GM04503 (cell line): ENCODE data around the gene PPM1L.
"Not testable (repeated sequence)": the region's sequence is repeated elsewhere in the genome, so short reads cannot be mapped to it uniquely, and the experiment has no call there.

Experiments
- DNase-seq: peaks from one replicate; pipeline ENCODE4 v3.0.0-alpha.2; 2012; ENCODE audit warnings: low read depth

Gene PPM1L

GRCh38 chr3:160987982-160988964 lies 232.2 kb downstream of the PPM1L start:
- no peak for DNase-seq

GRCh38 chr3:160990446-160990845 lies 234.4 kb downstream of the PPM1L start:
- DNase-seq = no peak

GRCh38 chr3:160992712-160993111 lies 236.7 kb downstream of the PPM1L start:
- no peak for DNase-seq

GRCh38 chr3:160996811-160997210 lies 240.8 kb downstream of the PPM1L start:
- DNase-seq = no peak

DNA sequence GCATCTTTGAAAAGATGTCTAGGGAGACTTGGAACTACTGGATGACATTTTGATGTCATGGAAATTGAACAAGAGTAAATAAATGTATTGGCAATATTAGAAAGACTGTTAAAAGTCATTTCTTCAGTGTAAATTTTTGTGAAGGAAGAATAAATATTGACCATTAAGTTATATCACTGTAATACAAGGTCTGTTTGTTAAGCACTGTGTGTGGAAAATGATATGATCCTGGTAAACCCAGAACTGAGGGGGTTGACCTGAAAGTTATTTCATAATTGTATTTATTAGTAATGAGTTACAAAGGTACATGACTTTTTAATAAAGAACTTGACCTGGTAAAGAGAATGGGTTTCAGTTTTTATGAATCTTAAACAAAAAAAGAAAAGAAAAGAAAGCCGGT lies 242.6 kb downstream of the PPM1L start:
- DNase-seq = no peak

DNA sequence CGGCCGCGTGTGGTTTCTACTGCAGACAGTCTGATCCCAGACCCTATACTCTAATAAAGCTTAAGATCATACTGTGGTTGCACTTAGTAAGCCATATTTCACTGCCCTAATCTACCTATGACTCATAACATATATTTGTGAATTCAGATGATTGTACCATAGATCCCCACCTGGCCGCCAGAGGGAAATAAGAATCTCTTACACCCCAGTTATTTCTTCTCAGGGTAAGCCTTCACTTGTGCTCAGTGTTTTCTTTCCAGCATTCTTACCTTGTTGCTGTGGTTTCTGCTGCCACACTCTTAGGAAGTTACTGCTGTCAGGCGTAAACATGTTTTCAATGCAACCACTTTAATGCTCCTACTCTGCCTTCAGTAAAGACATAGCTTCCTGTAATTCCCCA lies 243.2 kb downstream of the PPM1L start:
- no peak for DNase-seq

GRCh38 chr3:161008086-161008485 lies 252.1 kb downstream of the PPM1L start:
- no peak for DNase-seq

GRCh38 chr3:161010151-161010550 lies 254.1 kb downstream of the PPM1L start:
- not testable (repeated sequence) for DNase-seq

DNA sequence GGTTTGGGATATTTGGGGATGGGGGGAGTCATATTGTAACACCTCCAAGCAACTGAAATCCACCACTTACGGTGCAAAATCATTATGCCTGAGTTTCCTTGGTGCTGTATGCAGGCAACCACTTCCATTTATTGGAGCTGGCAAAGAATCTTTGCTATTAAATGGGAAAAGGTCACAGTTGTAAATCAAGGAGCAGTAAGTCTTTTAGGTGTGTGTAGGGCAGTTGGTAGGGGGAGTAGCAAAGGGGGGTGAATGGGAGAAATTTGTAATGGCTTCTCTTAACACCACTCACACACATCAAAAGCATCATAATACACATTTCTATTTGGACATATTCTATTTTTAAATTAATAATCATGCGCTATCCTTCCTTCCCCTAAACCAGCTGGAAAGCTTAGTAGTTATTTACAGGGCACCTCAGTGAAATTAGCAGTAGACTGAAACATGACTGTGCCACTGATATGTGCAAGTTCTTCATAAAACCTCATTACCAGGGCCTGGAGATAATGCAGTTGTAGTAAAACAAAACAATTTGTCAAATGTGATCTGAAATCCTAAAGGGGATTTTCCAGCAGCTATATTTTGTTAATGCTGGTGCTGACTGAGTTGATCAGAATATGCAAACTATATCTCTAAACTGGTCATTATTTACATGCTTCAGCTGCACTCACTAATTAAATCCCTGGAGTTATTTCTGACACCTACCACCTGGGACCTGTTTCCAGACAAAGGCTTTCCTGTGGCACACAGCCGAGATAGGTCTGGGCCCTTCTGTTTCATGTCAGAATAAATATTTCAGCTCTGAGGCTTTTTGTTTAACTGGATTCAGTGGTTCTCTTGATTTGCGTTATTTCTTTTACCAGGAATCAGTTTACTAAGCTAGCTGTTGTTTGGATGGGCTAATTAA lies 259.1 kb downstream of the PPM1L start:
- no peak for DNase-seq

DNA sequence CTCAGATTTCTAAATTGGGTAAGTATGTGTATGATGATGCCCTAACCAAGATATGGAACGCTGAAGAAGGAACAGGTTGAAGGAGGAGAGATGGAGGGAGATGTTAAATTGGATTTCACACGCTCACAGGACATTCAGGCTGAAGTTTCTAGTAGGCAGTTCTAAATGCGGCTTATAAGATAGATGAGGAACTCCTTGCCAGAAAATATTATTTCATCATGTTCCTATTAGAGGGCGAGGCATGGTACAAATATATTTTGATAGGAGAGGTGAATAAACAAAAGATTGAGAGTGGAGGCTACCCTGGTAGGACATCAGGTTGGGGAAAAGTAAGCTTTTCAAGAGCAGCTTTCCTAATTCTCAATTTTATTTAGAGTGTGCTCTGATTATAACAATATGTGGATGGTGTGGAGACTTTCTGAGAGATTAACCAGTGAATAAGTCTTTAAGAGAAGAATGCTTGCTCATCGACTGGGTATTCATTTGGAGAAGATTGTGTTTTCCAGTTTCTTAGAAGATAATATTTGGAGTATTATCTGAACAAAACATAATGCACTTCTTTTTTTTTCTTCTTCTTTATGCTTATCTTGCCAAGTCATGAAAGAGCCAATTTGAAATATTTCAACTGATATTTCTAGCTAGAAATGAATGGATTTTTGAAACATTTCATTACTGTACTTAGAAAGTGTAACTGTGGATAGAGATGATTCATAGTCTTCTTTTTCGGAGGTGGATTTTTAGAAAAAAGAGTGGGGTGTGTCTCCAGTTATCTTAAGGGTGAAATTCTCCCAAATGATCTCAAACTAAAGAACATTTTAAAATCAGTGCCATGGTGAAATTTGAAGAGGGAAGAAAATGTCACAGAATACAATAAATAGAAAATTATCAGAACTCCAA lies 260.6 kb downstream of the PPM1L start:
- no peak for DNase-seq

GRCh38 chr3:161017971-161018370 lies 261.9 kb downstream of the PPM1L start:
- no peak for DNase-seq

GRCh38 chr3:161020256-161020655 lies 264.2 kb downstream of the PPM1L start:
- no peak for DNase-seq

- no peak for DNase-seq
Observed at GRCh38 chr3:161025911-161026310, 269.9 kb downstream of the PPM1L start.

DNA sequence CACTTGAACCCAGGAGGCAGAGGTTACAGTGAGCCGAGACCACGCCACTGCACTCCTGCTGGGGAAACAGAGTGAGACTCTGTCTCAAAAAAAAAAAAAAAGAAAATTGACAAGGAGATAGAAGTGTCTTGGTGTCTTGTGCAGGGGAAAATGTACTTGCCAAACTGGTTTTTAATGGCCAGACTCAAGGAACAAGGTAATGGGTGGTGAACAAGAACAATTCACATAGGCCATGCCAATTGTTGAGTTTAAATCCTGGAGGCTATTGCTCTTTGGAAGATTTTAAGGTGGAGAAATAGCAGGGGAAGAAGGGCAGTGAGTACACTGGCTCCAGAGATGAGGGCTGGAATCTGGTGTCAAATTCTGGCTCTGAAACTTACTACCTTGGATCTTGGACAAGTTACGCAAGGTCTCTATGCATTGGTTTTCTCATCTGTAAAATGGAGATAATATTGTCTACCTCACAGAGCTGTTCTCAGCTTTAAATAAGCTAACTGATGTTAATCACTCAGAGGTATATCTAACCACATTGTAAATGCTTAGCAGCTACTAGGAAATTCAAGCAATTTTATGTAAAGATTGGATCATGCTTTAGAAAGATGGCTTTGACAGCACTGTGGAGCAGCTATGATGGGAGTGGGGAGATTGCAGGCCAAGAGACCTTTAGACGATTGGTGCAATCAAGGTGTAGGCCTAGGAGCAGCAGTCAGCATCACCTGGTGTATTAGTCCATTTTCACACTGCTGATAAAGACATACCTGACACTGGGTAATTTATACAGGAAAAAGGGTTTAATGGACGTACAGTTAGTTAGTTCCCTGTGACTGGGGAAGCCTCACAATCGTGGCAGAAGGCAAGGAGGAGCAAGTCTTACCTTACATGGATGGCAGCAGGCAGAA lies 270.8 kb downstream of the PPM1L start:
- no peak for DNase-seq

- no peak for DNase-seq
Observed at GRCh38 chr3:161028555-161029153, 272.6 kb downstream of the PPM1L start.

- DNase-seq = no peak
Observed at GRCh38 chr3:161031134-161031533, 275.1 kb downstream of the PPM1L start.

DNA sequence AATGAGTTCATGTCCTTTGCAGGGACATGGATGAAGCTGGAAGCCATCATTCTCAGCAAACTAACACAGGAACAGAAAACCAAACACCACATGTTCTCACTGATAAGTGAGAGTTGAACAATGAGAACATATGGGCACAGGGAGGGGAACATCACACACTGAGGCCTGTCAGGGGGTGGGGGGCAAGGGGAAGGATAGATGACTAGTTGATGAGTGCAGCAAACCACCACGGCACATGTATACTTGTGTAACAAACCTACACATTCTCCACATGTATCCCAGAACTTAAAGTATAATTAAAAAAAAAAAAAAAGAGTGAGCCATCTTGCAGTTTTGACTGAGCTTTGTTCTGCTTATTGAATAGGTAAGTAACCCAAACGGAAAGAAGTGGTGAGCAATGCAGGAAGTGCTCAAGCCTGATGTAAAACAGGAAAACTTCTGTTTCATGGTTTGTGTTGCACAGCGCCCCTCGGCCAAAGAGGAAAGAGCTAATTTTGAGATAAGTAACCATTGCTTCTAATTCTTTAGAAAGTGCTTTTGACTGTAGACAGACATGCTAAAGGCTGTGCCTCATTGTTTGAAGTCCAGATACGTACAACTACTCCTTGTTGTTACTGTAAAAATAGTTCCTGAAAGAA lies 279.0 kb downstream of the PPM1L start:
- DNase-seq = not testable (repeated sequence)

DNA sequence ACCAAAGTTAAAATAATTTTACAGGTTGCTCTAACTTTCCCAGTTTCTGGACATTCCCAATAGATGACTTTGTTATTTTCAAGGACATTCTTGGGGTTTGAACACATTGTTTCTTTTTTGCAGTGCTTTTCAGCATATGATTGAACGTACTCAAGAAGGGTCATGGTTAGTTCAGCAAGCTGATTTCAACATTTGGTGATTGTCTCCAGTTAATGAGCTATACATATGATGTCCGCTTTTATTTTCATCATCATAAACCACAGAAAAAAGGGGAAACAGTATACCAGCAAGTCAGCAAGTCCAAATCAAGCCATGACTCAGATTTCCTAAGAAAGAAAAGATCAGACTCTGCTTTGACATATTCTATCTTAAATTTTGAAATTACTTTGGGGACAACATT lies 279.7 kb downstream of the PPM1L start:
- no peak for DNase-seq

- DNase-seq = no peak
Observed at GRCh38 chr3:161038725-161039124, 282.7 kb downstream of the PPM1L start.

DNA sequence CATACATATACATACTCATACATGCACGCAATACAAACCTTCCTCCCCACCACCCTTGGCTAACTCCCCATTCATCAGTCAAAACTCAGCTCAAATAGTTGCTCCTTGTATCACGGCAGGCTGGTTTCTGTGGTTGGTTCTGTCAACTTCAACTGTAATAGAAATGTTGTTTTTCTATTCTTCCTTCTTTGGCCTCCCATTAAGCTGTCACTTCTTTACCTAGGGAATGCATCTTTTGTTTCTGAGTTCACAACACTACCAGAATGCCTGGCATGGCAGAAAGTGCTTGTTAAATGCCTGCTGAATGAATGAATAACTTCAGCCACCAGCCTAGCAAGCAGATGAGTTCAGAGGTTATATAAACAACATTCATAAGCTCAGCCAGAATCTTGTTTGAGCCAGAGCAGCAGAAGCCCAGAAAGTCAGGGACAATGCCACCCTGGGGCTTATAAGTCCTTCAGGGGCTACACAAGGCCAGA lies 286.0 kb downstream of the PPM1L start:
- no peak for DNase-seq
